GM12864 (cell line): Measurements from ENCODE around the gene KIFAP3.
A peak's percentile ranks its signal among the peaks of the same experiment; 100 is the strongest.
"Not testable (repeated sequence)": the region's sequence is repeated elsewhere in the genome, so short reads cannot be mapped to it uniquely, and the experiment has no call there.

Experiments
- DNase-seq: peaks from one replicate; pipeline ENCODE4 v3.0.0-alpha.2; 2011; ENCODE audit warnings: low read depth
- H3K4me3 ChIP-seq: 2 replicates; pipeline ENCODE4 v1.5.1; 2011; ENCODE audit warnings: mild to moderate bottlenecking, low read depth, low read length, control low read depth
- CTCF ChIP-seq: IDR thresholded peaks from 2 replicates; pipeline ENCODE4 v1.5.1; 2011; ENCODE audit warnings: low read depth, mild to moderate bottlenecking, moderate library complexity, low read length, control low read depth, inconsistent platforms; ENCODE audit errors: missing control alignments

The KIFAP3 gene

GRCh38 chr1:170086399-170087032, 12.0 kb upstream of the KIFAP3 start:
- no peak for TF ChIP-seq CTCF
- no peak overlapping the region for H3K4me3 ChIP-seq
- DNase-seq: no peak

GRCh38 chr1:170085091-170085490, 10.6 kb upstream of the KIFAP3 start:
- no peak for TF ChIP-seq CTCF
- no peak overlapping the region for H3K4me3 ChIP-seq
- DNase-seq: no peak

- no peak for TF ChIP-seq CTCF
- no peak for DNase-seq
- no peak overlapping the region for H3K4me3 ChIP-seq
These were observed 4.2 kb upstream of the KIFAP3 start for GRCh38 chr1:170078610-170079189.

GRCh38 chr1:170077926-170078325, 3.4 kb upstream of the KIFAP3 start:
- H3K4me3 ChIP-seq: no peak overlapping the region
- TF ChIP-seq CTCF: no peak
- no peak for DNase-seq

GRCh38 chr1:170076952-170077351, 2.5 kb upstream of the KIFAP3 start:
- not testable (repeated sequence) for DNase-seq, H3K4me3 ChIP-seq

- no peak for DNase-seq
- no peak for TF ChIP-seq CTCF
- H3K4me3 ChIP-seq: no peak overlapping the region
These were observed 1.7 kb upstream of the KIFAP3 start for GRCh38 chr1:170076199-170076598.

GRCh38 chr1:170075186-170075585, 691 bp upstream of the KIFAP3 start:
- DNase-seq: no peak
- H3K4me3 ChIP-seq: peak overlapping the region; percentile 51; the same call in 1 of the 2 replicates
- TF ChIP-seq CTCF: no peak
